IPS-20b (cell line): ENCODE results near the gene ZSCAN12.
"Not testable (repeated sequence)": the region's sequence is repeated elsewhere in the genome, so short reads cannot be mapped to it uniquely, and the experiment has no call there.

ENCODE experiments used
- H3K27ac ChIP-seq: one replicate; pipeline ENCODE4 v1.5.1; 2013; ENCODE audit warnings: low read length
- H3K27me3 ChIP-seq: 2 replicates; pipeline ENCODE4 v1.6.1; 2013; ENCODE audit warnings: mild to moderate bottlenecking, low read length, inconsistent platforms; ENCODE audit not compliant: insufficient read depth
- H3K36me3 ChIP-seq: 2 replicates; pipeline ENCODE4 v1.6.1; 2013; ENCODE audit warnings: low read depth, mild to moderate bottlenecking, inconsistent platforms, low read length, moderate library complexity; ENCODE audit not compliant: insufficient read depth
- H3K4me1 ChIP-seq: 2 replicates; pipeline ENCODE4 v1.6.1; 2013; ENCODE audit warnings: mild to moderate bottlenecking, control low read depth, inconsistent platforms, low read length, moderate library complexity; ENCODE audit not compliant: insufficient read depth
- H3K4me3 ChIP-seq: 2 replicates; pipeline ENCODE4 v1.5.1; 2013; ENCODE audit warnings: mild to moderate bottlenecking, low read length, inconsistent platforms
- H3K9ac ChIP-seq: 2 replicates; pipeline ENCODE4 v1.6.1; 2013; ENCODE audit warnings: low read depth, mild to moderate bottlenecking, inconsistent platforms, low read length, moderate library complexity
- H3K9me3 ChIP-seq: 2 replicates; pipeline ENCODE4 v1.6.1; 2013; ENCODE audit warnings: mild to moderate bottlenecking, low read depth, low read length, inconsistent platforms; ENCODE audit not compliant: insufficient read depth

ZSCAN12 gene

DNA sequence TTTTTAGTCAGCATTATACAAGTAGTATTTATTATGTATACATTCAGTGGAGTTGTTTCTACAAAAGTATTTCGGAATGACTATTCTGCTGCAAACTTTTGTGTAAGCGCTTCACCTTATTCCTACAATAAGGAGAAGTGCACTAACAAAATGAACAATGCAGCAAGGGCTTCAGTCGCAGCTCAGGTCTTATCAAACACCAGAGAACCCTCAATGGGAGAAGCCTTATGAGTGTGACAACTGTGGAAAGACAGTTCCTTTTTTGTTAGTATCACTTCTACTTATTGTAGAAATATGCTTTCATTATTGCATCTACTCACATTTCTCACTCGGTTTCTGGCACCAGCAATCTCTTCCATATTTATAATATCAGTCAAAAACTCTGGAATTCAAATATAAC is 31.0 kb downstream of the ZSCAN12 start:
- Histone ChIP-seq H3K27ac (no peak overlapping the region), H3K4me3 (no peak overlapping the region), H3K9me3 (no peaks in the 10 kb centered on the region), H3K36me3 (peaks cover 26% of the 10 kb centered on the region), H3K9ac (no peak overlapping the region), H3K27me3 (no peaks in the 10 kb centered on the region), H3K4me1 (no peaks in the 10 kb centered on the region)

DNA sequence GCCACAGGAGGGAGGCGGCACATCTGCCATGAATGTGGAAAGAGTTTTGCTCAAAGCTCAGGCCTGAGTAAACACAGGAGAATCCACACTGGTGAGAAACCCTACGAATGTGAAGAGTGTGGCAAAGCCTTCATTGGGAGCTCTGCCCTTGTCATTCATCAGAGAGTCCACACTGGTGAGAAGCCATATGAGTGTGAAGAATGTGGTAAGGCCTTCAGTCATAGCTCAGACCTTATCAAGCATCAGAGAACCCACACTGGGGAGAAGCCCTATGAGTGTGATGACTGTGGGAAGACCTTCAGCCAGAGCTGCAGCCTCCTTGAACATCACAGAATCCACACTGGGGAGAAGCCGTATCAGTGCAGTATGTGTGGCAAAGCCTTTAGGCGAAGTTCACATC is 34.0 kb downstream of the ZSCAN12 start:
- H3K27me3 ChIP-seq, H3K9ac ChIP-seq, H3K9me3 ChIP-seq, H3K4me1 ChIP-seq, H3K4me3 ChIP-seq, H3K27ac ChIP-seq: not testable (repeated sequence)
- peaks cover 45% of the 10 kb centered on the region for H3K36me3 ChIP-seq

DNA sequence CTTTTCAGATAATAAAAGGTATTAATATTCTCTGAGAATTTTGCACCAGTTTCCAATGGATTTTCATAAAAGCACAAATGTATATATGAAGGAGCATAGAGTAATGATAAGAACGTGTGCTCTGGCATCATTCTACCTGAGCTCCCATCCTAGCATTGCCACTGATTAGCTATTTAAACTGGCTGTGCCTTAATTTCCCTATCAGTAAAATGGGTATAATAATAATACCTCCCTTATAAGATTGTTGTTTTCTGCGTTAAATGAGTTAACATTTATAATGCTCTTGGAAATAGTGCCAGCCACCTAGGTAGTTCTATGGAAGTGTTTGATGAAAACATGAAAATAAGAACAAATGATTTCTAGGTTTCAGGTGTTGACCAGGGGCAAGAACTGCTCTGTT is 38.6 kb downstream of the ZSCAN12 start:
- Histone ChIP-seq H3K27me3 (no peaks in the 10 kb centered on the region), H3K27ac (no peak overlapping the region), H3K9ac (no peak overlapping the region), H3K4me3 (no peak overlapping the region), H3K9me3 (no peaks in the 10 kb centered on the region; the same call in 1 of the 2 replicates), H3K36me3 (peaks cover 45% of the 10 kb centered on the region), H3K4me1 (peaks cover 5% of the 10 kb centered on the region; the same call in 1 of the 2 replicates)

DNA sequence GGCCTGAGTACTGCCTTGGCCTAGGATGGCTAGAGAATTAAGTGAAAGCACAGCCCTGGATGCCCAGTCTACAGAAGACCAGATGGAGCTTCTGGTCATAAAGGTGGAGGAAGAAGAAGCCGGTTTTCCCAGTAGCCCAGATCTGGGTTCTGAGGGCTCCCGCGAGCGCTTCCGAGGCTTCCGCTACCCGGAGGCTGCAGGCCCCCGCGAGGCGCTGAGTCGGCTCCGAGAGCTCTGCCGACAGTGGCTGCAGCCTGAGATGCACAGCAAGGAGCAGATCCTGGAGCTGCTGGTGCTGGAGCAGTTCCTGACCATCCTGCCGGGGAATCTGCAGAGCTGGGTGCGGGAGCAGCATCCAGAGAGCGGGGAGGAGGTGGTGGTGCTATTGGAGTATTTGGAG is 40.0 kb downstream of the ZSCAN12 start:
- not testable (repeated sequence) for H3K9ac ChIP-seq, H3K4me3 ChIP-seq, H3K4me1 ChIP-seq, H3K27me3 ChIP-seq, H3K27ac ChIP-seq, H3K9me3 ChIP-seq
- H3K36me3 ChIP-seq, result peaks cover 35% of the 10 kb centered on the region

DNA sequence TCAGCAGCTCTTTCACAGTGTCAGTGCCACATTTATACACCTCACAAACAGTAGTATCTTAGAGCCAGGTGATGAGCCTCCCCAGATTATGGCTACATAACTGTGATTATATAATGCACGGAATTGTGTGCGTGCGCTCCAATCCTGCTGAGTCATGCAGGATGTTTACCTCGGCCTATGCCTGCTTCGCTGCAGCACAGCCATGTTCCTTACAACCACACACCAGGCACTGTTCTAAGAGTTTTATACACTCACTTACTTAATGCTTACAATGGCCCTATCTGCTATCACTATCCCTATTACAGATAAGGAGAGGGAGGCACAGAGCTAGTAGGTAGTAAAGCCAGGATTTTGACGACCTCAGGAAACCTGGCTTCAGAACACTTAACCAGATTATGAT is 42.5 kb downstream of the ZSCAN12 start:
- Histone ChIP-seq H3K27me3 (no peaks in the 10 kb centered on the region), H3K4me3 (no peak overlapping the region), H3K27ac (no peak overlapping the region), H3K9me3 (no peaks in the 10 kb centered on the region; the same call in 1 of the 2 replicates), H3K36me3 (peaks cover 18% of the 10 kb centered on the region), H3K4me1 (peaks cover 5% of the 10 kb centered on the region; the same call in 1 of the 2 replicates), H3K9ac (no peak overlapping the region)

DNA sequence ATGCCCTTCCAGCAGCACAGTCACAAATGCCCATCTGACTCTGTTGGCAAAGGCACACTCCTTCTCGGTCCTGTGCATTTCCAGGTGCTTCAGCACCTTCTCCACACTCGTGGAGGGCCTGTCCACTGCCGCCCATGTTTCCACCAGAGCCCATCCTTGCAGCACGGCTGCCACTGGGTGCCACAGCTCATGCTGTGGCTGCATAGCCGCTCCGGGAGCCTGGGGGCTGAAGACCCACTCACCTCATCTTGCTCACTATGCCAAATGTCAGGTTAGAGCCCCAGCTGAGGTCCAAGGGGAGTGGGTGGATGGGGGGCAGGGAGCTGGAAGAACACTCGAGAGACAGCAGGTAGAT is 42.9 kb downstream of the ZSCAN12 start:
- Histone ChIP-seq H3K27ac (peak overlapping the region; percentile 27), H3K9ac (peak overlapping the region; percentile 43; the same call in 1 of the 2 replicates), H3K9me3 (no peaks in the 10 kb centered on the region; the same call in 1 of the 2 replicates), H3K36me3 (peaks cover 14% of the 10 kb centered on the region), H3K4me1 (peaks cover 5% of the 10 kb centered on the region; the same call in 1 of the 2 replicates), H3K27me3 (no peaks in the 10 kb centered on the region), H3K4me3 (peak overlapping the region; percentile 64; the same call in 1 of the 2 replicates)

DNA sequence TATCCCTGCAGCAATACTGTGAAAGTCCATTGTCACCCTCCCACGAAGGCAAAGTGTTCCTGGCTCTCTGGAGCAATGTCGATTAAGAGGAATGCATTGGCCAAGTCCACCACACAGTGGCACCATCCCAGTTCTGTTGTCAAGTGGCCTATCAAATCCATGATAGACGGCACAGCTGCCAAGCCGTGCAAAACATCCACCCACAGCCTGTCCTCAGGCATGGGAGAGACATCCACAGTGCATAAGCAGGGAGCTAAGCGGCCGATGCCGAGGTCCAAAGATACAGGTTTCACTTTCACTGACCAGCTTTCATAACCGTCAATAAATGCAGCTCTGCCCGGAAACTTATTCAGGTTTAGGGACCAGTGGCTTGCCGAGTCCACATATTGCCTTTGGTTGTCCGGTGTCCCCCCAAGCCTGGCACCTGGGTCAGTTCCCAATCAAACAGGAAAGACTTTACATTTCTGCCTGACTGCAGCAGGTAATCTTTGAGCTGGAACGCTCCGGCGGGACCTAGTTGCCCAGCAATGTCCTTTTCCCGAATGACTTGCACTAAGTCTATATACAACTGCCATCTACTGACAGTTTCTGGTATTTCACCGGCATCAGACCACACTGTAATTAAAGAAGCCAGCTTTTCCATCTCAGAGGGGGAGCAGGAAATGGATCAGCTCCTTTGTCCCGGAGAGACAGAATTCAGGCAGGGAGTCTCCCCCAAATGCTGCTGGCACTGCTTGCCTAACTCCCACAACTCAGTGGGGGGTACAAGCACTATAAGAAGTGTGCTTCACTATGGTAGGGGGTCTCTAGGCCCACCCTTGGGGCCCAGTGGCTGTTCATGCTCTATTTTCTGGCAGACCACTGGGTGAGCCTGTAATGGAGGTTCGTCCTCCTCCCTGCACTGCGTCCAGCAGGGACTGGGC is 43.5 kb downstream of the ZSCAN12 start:
- H3K27me3 ChIP-seq, result no peaks in the 10 kb centered on the region
- H3K36me3 ChIP-seq, result peaks cover 7% of the 10 kb centered on the region; the same call in 1 of the 2 replicates
- H3K9me3 ChIP-seq, result no peaks in the 10 kb centered on the region; the same call in 1 of the 2 replicates
- peak overlapping the region; percentile 27 for H3K27ac ChIP-seq
- H3K4me1 ChIP-seq, result peaks cover 5% of the 10 kb centered on the region; the same call in 1 of the 2 replicates
- peak overlapping the region; percentile 64 for H3K4me3 ChIP-seq
- peak overlapping the region; percentile 64; the same call in 1 of the 2 replicates for H3K9ac ChIP-seq

DNA sequence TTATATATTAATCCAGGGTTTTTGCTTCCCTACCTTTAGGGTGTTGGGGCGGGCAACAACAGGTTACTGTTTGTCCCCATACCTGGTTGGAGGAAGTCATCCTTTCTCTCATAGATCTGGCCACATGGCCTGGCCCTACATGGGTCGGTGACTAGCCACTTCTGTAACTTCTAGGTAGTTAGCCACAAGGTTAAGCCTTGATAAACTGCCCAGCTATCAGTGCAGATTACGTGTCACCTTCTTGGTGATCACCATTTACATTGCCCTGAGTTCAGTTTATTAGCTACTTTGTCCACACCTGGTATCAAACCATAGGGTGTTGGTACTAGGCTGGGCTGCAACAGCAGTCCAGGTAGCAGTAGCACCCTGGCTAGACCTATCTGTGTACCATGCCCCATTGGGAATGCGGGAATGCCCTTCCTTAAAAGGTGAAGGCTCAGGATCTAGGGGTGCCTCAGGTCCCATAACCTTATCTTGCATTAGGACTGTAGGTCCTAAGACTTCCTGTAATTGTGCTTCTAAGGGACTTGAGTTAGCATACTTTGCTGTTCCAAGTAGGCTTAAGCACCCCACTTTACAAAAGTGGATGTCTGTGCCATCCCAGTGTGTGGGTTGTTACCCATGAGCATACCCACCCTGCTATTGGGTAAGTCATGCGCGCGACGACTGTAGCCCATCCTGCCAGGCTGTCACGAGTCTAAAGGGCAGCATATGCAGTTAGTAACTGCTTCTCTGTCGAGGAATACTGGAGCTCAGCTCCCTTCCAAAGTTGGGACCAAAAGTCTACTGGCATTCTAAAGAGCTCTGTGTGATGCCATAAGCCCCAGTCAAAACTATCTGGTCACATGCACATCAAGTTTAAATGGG is 44.6 kb downstream of the ZSCAN12 start:
- Histone ChIP-seq H3K4me3 (no peak overlapping the region), H3K27ac (no peak overlapping the region)

DNA sequence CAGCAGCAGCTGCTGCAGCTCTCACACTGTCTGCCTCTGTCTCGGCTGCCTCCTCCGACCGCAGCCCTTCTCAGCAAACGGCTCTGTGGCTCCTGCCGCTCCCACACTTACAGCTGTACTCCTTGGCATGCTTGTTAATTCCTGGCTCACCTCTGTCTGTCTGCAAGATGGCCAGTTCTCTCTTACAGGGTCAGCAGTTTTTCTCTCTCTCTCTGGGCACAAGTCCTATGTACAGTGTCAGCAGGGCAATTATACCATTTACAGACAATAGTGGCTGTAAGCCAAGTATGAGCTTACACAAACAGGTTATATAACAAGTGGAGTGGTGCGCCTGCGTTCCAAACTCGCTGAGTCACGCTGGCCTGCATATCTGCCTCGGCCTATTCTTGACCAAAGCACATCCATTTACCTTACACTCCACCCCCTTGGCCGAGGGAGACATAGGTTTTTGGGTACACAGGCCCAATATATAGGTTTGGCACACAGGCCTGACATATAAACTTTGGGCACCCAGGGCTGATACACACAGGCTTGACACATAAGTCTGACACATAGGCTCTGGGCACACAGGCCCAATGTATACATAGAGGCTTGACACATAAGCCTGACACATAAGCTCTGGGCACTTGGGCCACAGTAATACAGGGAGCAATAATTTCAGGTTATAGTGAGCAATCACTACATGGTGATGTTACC is 45.4 kb downstream of the ZSCAN12 start:
- Histone ChIP-seq H3K27ac (no peak overlapping the region), H3K4me3 (no peak overlapping the region), H3K9me3 (no peaks in the 10 kb centered on the region; the same call in 1 of the 2 replicates), H3K27me3 (no peaks in the 10 kb centered on the region), H3K9ac (no peak overlapping the region), H3K4me1 (peaks cover 5% of the 10 kb centered on the region; the same call in 1 of the 2 replicates), H3K36me3 (no peaks in the 10 kb centered on the region; the same call in 1 of the 2 replicates)

More for the DNA sequence above, 44.6 kb downstream of the ZSCAN12 start:
- Histone ChIP-seq H3K36me3 (no peaks in the 10 kb centered on the region; the same call in 1 of the 2 replicates), H3K9me3 (no peaks in the 10 kb centered on the region; the same call in 1 of the 2 replicates), H3K4me1 (peaks cover 5% of the 10 kb centered on the region; the same call in 1 of the 2 replicates), H3K27me3 (no peaks in the 10 kb centered on the region), H3K9ac (no peak overlapping the region)

DNA sequence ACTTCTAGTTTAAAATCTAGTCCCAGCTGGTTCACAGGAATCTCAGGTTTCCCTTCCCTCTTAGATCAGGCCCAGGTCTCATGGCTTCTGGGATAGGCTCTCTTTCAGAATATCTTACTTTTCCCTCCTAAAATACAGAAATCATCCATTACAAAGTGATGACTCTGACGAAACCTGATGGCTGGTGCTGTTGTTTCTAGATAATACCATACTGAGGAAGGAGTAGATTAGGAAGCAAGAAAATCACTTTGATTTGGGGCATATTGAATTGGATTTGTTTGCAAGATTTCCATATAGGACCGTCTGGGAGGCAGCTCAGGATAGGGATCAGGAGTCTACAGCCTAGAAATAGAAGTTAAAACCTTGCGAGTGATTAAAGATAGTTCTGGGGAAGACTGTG is 46.2 kb downstream of the ZSCAN12 start:
- H3K27me3 ChIP-seq, result no peaks in the 10 kb centered on the region
- H3K9me3 ChIP-seq, result no peaks in the 10 kb centered on the region; the same call in 1 of the 2 replicates
- no peak overlapping the region for H3K9ac ChIP-seq
- no peaks in the 10 kb centered on the region for H3K36me3 ChIP-seq
- peaks cover 5% of the 10 kb centered on the region; the same call in 1 of the 2 replicates for H3K4me1 ChIP-seq
- no peak overlapping the region for H3K27ac ChIP-seq
- no peak overlapping the region for H3K4me3 ChIP-seq

DNA sequence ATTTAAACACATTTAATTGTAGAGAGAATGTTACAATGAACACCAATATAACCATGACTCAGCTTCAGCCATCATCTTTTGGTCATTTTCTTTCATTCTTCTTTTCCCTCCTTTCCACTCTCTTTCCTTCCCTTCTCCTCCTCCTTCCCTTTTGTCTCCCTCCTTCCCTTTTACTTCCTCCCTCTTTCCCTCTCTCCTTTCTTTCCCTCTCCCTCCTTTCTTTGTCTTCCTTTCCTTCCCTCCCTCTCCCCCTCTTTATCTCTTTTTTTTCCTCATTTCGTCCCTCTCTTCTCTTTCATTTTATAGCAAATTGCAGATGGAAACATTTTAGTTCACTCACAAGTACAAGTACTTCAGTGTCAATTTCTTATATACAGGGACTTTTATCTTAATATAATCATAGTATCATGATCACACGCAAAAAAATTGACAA is 48.0 kb downstream of the ZSCAN12 start:
- peaks cover 7% of the 10 kb centered on the region; the same call in 1 of the 2 replicates for H3K27me3 ChIP-seq
- H3K9me3 ChIP-seq, result no peaks in the 10 kb centered on the region; the same call in 1 of the 2 replicates
- no peak overlapping the region for H3K27ac ChIP-seq
- peak overlapping the region; percentile 84 for H3K4me3 ChIP-seq
- peaks cover 3% of the 10 kb centered on the region; the same call in 1 of the 2 replicates for H3K4me1 ChIP-seq
- no peak overlapping the region for H3K9ac ChIP-seq
- H3K36me3 ChIP-seq, result no peaks in the 10 kb centered on the region
